Adrenal gland (tissue), 12 donors: ENCODE results near the gene WWOX. TPM values are rescaled to one million over a fixed set of nuclear protein-coding genes. Genes with fewer than 3 reads are reported as not detected.

Experiments used
- DNase-seq, 7 donors: peaks; one replicate each; pipeline ENCODE4 v3.0.0-alpha.2; 2019 to 2020
- H3K27ac ChIP-seq, 5 donors: fragments of 200-600 bp; sonication (generic) in 4 of 5; 1 replicate in 3 of 5; 2 replicates in 2 of 5; pipeline versions ENCODE4 v1.5.1 to v1.8.0; 2016 to 2020; ENCODE audit warnings: mild to moderate bottlenecking in 1 of 5
- H3K27me3 ChIP-seq: fragments of 200-600 bp; 2 replicates; pipeline ENCODE4 v1.8.0; 2021
- H3K36me3 ChIP-seq, 2 donors: fragments of 200-600 bp; replicated peaks in 1 of 2; 1 replicate in 1 of 2; 2 replicates in 1 of 2; pipeline versions ENCODE4 v1.5.1 to v1.8.0; 2018 to 2022
- H3K4me1 ChIP-seq, 2 donors: fragments of 200-600 bp; replicated peaks in 1 of 2; 1 replicate in 1 of 2; 2 replicates in 1 of 2; pipeline versions ENCODE4 v1.5.1 to v1.8.0; 2018 to 2021
- H3K4me3 ChIP-seq, 4 donors: fragments of 200-600 bp; sonication (generic) in 3 of 4; one replicate each; pipeline ENCODE4 v1.5.1; 2016 to 2018
- H3K9me3 ChIP-seq, 3 donors: fragments of 200-600 bp; sonication (generic) in 1 of 3; replicated peaks in 1 of 3; 1 replicate in 2 of 3; 2 replicates in 1 of 3; pipeline versions ENCODE4 v1.5.1 to v1.8.0; 2016 to 2021
- CTCF ChIP-seq, 6 experiments: fragments of 450-650 bp in 4 of 6; fragments of 200-600 bp in 2 of 6; sonication (generic) in 1 of 6; IDR thresholded peaks; 1 replicate in 5 of 6; 2 replicates in 1 of 6; pipeline versions ENCODE4 v1.5.1 to v1.8.0; 2016 to 2021; ENCODE audit warnings: antibody characterized with exemption in 6 of 6, mild to moderate bottlenecking in 2 of 6, moderate library complexity in 1 of 6
- POLR2A ChIP-seq, 2 donors: fragments of 450-650 bp; IDR thresholded peaks; one replicate each; pipeline ENCODE4 v1.6.1; 2017; ENCODE audit warnings: antibody characterized with exemption in 2 of 2, mild to moderate bottlenecking in 2 of 2, moderate library complexity in 1 of 2
- WGBS, 4 donors: extraction: QIAGEN DNeasy Blood & Tissue Kit in 2 of 4; methylation state at CpG; one replicate each; pipeline versions ENCODE4 v1.1.5 to v1.1.7; 2013 to 2017; 5-methylcytosine and 5-hydroxymethylcytosine counted together
- intact Hi-C, 2 donors: fragments of 100-400 bp; cut with DNase I; formaldehyde crosslinking; loops; one replicate each; pipeline versions ENCODE4 v1.14.1 to v1.15.0; 2022 to 2023
- polyA plus RNA-seq, 3 donors: library from polyadenylated mRNA; stranded (reverse); fragments of 200-250 nt in 2 of 3; fragments of 350-450 nt in 1 of 3; fragmentation: Illumina TruSeq in 1 of 3; extraction: RNeasy Lipid Tissue Mini Kit (QIAGEN cat#74804) in 1 of 3; gene quantifications; one replicate each; pipeline ENCODE4 v1.2.3, GENCODE V29; 2013 to 2014
- total RNA-seq, 9 donors: library from RNA; depleted of rRNA in 4 of 9; stranded (reverse); fragments of >200 nt in 4 of 9; fragments of 120-200 nt in 1 of 9; fragmentation: NEBNext Ultra II Directional in 1 of 9; extraction: Animal tissue kit (Norgen Biotek cat#: 25700) in 1 of 9; gene quantifications; one replicate each; pipeline versions ENCODE4 v1.1.0 to v1.2.4, GENCODE V29; 2013 to 2023
- donor health status: healthy with polysubstance abuse.
- donor health status: Bipolar disorder and iron deficiency.
- donor health status: DM: yes; HTN: yes; CAD: no.
- donor health status: DM: no; HTN: no; CAD: no.
- donor health status: DM: no; HTN: no; CAD: no.
- donor health status: DM: yes; HTN: yes; CAD: no.

The WWOX gene
- total and polyA plus RNA-seq, 12 donors = 11.8 to 74.6 (median 20.5) TPM

GRCh38 chr16:79042141-79042540 is 942.7 kb downstream of the WWOX start:
- H3K4me1 ChIP-seq = peaks cover 0 to 4% of the 10 kb centered on the region in 2 donors
- no peaks in the 10 kb centered on the region for H3K36me3 ChIP-seq
- no peak for DNase-seq
- H3K27me3 ChIP-seq = no peaks in the 10 kb centered on the region
- 84 to 99% (median 94%) methylated on average over 2 of the region's 2 CpGs for WGBS, 4 donors
- no peak overlapping the region for H3K4me3 ChIP-seq
- intact Hi-C loops = no loop called here
- H3K9me3 ChIP-seq = no peaks in the 10 kb centered on the region
- no peak overlapping the region for H3K27ac ChIP-seq
- TF ChIP-seq POLR2A (IDR thresholded peaks at IDR 0.05) (no peak), CTCF (IDR thresholded peaks at IDR 0.05) (no peak)

- intact Hi-C loops = no loop called here
Measured at GRCh38 chr16:79042886-79043285, 943.4 kb downstream of the WWOX start.

GRCh38 chr16:79045191-79045590 is 945.7 kb downstream of the WWOX start:
- 65 to 82% (median 77%) methylated on average over 2 of the region's 2 CpGs for WGBS, 4 donors
- no peak for DNase-seq
- Histone ChIP-seq H3K4me3 (no peak overlapping the region), H3K4me1 (no peaks in the 10 kb centered on the region), H3K27ac (no peak overlapping the region), H3K27me3 (no peaks in the 10 kb centered on the region), H3K9me3 (no peaks in the 10 kb centered on the region), H3K36me3 (no peaks in the 10 kb centered on the region)
- TF ChIP-seq POLR2A (IDR thresholded peaks at IDR 0.05) = no peak
- TF ChIP-seq CTCF (IDR thresholded peaks at IDR 0.05) = no peak
- intact Hi-C loops = no loop called here

More at GRCh38 chr16:79042886-79043285, 943.4 kb downstream of the WWOX start:
- Histone ChIP-seq H3K9me3 (no peaks in the 10 kb centered on the region), H3K4me3 (no peak overlapping the region), H3K27ac (no peak overlapping the region), H3K4me1 (peaks cover 0 to 1% of the 10 kb centered on the region in 2 donors), H3K36me3 (no peaks in the 10 kb centered on the region), H3K27me3 (no peaks in the 10 kb centered on the region)
- 45 to 70% (median 59%) methylated on average over 3 of the region's 3 CpGs for WGBS, 4 donors
- no peak for TF ChIP-seq POLR2A (IDR thresholded peaks at IDR 0.05)
- no peak for TF ChIP-seq CTCF (IDR thresholded peaks at IDR 0.05)
- no peak for DNase-seq

GRCh38 chr16:79047337-79047736 is 947.9 kb downstream of the WWOX start:
- H3K36me3 ChIP-seq = no peaks in the 10 kb centered on the region
- H3K27me3 ChIP-seq = no peaks in the 10 kb centered on the region
- TF ChIP-seq POLR2A (IDR thresholded peaks at IDR 0.05) = no peak
- peak in 5 of 6 experiments; percentile 15 to 40 (median 34) for TF ChIP-seq CTCF (IDR thresholded peaks at IDR 0.05)
- no peak overlapping the region for H3K4me3 ChIP-seq
- no peaks in the 10 kb centered on the region for H3K4me1 ChIP-seq
- 73 to 77% (median 74%) methylated on average over 3 of the region's 3 CpGs for WGBS, 4 donors
- H3K9me3 ChIP-seq = no peaks in the 10 kb centered on the region
- intact Hi-C loops = no loop called here
- no peak overlapping the region for H3K27ac ChIP-seq
- no peak for DNase-seq
